HL-60 (cell line): ENCODE data around the gene CGB2.

ENCODE experiments used
- DNase-seq, 2 experiments: peaks; one replicate each; pipeline ENCODE4 v3.0.0-alpha.2; 2010 to 2020; ENCODE audit warnings: low read depth in 1 of 2, low spot score in 1 of 2
- H3K27ac ChIP-seq: fragments of 250-450 bp; sonication (Bioruptor Pico); replicated peaks from 2 replicates; pipeline ENCODE4 v1.5.1; 2020; ENCODE audit warnings: mild to moderate bottlenecking, moderate library complexity
- H3K27me3 ChIP-seq: fragments of 250-450 bp; sonication (Bioruptor Pico); 2 replicates; pipeline ENCODE4 v1.5.1; 2021; ENCODE audit warnings: mild to moderate bottlenecking, moderate library complexity; ENCODE audit not compliant: insufficient read depth, poor library complexity, severe bottlenecking
- H3K4me3 ChIP-seq: replicated peaks from 2 replicates; pipeline ENCODE4 v1.5.1; 2011; ENCODE audit warnings: mild to moderate bottlenecking, control low read depth, low read length; ENCODE audit not compliant: insufficient read depth
- GABPA ChIP-seq: IDR thresholded peaks from 2 replicates; pipeline ENCODE4 v1.6.1; 2012; ENCODE audit warnings: low read depth
- POLR2AphosphoS5 ChIP-seq: IDR thresholded peaks from 2 replicates; pipeline ENCODE4 v1.6.1; 2012; ENCODE audit warnings: low read depth
- SPI1 ChIP-seq: IDR thresholded peaks from 2 replicates; pipeline ENCODE4 v1.6.1; 2012; ENCODE audit warnings: low read depth, mild to moderate bottlenecking, borderline replicate concordance
- TF ChIP-seq, protein P1 (sequence below): IDR thresholded peaks from one replicate; pipeline ENCODE4 v1.5.1; 2011; ENCODE audit warnings: low read length, control low read depth, inconsistent platforms; ENCODE audit not compliant: insufficient read depth
- TF ChIP-seq, protein P2 (sequence below): IDR thresholded peaks from 2 replicates; pipeline ENCODE4 v1.6.1; 2012; ENCODE audit warnings: low read depth; ENCODE audit not compliant: insufficient replicate concordance

Gene CGB2

DNA sequence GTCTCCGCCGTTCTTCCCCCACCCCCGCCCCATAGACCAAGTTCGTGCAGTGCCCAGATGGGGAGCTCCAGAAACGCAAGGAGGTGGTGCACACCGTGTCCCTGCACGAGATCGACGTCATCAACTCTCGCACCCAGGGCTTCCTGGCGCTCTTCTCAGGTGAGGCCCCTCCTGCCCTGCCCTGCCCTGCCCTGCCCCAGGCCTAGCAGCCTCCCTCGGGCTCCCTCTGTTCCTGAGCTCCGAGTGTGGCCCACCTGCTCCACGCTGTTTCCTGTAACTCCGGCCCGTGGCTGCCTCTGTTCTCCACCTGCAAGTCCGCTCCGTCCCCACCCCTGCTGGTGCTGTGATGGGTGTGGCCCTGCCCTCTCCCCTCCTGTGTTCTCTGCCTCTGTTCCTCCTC, 21.2 kb upstream of the CGB2 start:
- no peak for DNase-seq
- no peak for TF ChIP-seq GABPA
- no peak for TF ChIP-seq SPI1
- TF ChIP-seq, protein P1, sequence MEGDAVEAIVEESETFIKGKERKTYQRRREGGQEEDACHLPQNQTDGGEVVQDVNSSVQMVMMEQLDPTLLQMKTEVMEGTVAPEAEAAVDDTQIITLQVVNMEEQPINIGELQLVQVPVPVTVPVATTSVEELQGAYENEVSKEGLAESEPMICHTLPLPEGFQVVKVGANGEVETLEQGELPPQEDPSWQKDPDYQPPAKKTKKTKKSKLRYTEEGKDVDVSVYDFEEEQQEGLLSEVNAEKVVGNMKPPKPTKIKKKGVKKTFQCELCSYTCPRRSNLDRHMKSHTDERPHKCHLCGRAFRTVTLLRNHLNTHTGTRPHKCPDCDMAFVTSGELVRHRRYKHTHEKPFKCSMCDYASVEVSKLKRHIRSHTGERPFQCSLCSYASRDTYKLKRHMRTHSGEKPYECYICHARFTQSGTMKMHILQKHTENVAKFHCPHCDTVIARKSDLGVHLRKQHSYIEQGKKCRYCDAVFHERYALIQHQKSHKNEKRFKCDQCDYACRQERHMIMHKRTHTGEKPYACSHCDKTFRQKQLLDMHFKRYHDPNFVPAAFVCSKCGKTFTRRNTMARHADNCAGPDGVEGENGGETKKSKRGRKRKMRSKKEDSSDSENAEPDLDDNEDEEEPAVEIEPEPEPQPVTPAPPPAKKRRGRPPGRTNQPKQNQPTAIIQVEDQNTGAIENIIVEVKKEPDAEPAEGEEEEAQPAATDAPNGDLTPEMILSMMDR: no peak
- no peaks in the 10 kb centered on the region for H3K27me3 ChIP-seq
- no peak overlapping the region for H3K27ac ChIP-seq
- no peak overlapping the region for H3K4me3 ChIP-seq

DNA sequence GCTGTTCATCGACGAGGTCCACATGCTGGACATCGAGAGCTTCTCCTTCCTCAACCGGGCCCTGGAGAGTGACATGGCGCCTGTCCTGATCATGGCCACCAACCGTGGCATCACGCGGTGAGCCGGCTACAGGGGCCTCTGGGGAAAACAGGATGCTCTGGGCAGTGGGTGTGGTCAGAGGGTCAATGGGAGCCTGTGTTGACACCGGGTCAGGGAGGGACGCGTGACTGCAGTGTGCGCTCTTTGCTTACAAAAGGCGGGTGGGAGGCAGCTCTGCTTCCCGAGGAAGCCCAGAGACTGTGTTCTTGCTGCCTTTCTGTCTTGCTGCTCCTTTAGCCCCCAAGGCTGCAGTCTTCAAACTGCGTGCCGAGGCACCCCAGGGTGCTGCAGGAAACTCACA, 20.5 kb upstream of the CGB2 start:
- no peak for DNase-seq
- no peak for TF ChIP-seq SPI1
- TF ChIP-seq, protein P2, sequence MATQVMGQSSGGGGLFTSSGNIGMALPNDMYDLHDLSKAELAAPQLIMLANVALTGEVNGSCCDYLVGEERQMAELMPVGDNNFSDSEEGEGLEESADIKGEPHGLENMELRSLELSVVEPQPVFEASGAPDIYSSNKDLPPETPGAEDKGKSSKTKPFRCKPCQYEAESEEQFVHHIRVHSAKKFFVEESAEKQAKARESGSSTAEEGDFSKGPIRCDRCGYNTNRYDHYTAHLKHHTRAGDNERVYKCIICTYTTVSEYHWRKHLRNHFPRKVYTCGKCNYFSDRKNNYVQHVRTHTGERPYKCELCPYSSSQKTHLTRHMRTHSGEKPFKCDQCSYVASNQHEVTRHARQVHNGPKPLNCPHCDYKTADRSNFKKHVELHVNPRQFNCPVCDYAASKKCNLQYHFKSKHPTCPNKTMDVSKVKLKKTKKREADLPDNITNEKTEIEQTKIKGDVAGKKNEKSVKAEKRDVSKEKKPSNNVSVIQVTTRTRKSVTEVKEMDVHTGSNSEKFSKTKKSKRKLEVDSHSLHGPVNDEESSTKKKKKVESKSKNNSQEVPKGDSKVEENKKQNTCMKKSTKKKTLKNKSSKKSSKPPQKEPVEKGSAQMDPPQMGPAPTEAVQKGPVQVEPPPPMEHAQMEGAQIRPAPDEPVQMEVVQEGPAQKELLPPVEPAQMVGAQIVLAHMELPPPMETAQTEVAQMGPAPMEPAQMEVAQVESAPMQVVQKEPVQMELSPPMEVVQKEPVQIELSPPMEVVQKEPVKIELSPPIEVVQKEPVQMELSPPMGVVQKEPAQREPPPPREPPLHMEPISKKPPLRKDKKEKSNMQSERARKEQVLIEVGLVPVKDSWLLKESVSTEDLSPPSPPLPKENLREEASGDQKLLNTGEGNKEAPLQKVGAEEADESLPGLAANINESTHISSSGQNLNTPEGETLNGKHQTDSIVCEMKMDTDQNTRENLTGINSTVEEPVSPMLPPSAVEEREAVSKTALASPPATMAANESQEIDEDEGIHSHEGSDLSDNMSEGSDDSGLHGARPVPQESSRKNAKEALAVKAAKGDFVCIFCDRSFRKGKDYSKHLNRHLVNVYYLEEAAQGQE: no peak
- TF ChIP-seq POLR2AphosphoS5: no peak
- TF ChIP-seq, protein P1: no peak
- no peak for TF ChIP-seq GABPA
- Histone ChIP-seq H3K27me3 (no peaks in the 10 kb centered on the region), H3K4me3 (no peak overlapping the region), H3K27ac (no peak overlapping the region)

DNA sequence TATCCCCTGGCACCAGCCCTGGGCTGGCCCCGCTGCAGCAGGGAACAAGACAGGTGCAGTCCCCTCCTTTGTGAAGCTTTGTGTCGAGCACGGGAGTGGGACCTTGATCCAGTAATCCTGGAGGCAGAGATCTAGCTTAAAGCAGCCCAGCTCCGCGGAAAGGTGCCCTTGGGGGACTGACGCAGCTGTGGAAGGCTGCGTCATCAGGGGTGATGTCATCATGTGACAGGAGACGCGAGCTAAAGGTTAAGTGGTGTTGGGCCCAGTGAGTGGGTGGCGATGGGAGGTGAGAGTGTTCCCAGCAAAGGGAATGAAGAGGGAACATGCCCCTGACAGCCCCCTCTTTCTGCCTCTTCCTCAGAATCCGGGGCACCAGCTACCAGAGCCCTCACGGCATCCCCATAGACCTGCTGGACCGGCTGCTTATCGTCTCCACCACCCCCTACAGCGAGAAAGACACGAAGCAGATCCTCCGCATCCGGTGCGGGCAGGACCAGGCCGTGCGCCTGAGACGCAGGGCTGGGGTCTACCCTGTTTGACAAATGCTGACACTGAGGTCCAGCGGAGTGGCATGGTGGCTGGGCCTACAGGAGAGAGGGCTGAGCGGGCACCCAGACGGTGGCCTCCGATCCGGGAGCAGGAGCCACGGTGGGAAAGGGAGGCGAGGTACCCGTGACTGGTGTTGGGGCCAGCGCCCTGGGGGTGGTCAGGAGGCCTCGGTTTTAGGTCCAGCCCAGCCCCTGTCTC, 17.4 kb upstream of the CGB2 start:
- Histone ChIP-seq H3K4me3 (no peak overlapping the region), H3K27me3 (peaks cover 16% of the 10 kb centered on the region), H3K27ac (no peak overlapping the region)
- TF ChIP-seq, protein P1: no peak
- no peak for TF ChIP-seq SPI1
- no peak for TF ChIP-seq GABPA
- TF ChIP-seq, protein P2: no peak
- no peak for TF ChIP-seq POLR2AphosphoS5
- no peak for DNase-seq

DNA sequence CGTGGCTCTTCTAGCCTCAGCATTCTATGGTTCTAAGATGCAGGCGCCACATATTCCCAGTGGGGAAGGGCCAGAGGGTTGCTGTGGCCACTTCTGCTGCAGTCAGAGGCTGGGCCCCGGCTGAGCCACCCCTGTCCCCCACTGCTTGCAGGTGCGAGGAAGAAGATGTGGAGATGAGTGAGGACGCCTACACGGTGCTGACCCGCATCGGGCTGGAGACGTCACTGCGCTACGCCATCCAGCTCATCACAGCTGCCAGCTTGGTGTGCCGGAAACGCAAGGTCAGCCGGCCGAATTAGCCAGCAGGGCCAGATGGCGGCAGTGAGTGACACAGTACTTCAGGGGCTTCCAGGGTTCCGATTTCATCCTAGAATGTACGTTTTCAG, 16.8 kb upstream of the CGB2 start:
- no peak overlapping the region for H3K27ac ChIP-seq
- H3K4me3 ChIP-seq: no peak overlapping the region
- peaks cover 22% of the 10 kb centered on the region for H3K27me3 ChIP-seq
- TF ChIP-seq SPI1: no peak
- TF ChIP-seq GABPA: no peak
- TF ChIP-seq, protein P1: no peak
- TF ChIP-seq, protein P2: no peak
- no peak for TF ChIP-seq POLR2AphosphoS5
- no peak for DNase-seq
